K562 (cell line): ENCODE results near the gene TUBA8. TPM values are rescaled to one million over a fixed set of nuclear protein-coding genes. Genes with fewer than 3 reads are reported as not detected.

Experiments used
- ATAC-seq: fragments of 200-7000 bp; cut with Tn5 transposase; 3 replicates; pipeline ENCODE4 v1.9.1; 2020; ENCODE audit warnings: moderate library complexity
- BruUV-seq: library from RNA; stranded (reverse); fragments of 400-500 nt; replicated peaks from 2 replicates; lab custom pipeline; 2021; lab: Mats Ljungman, UMichigan
- CTCF ChIA-PET: fragments of 300-600 bp; formaldehyde crosslinking; extraction: SDS; loops from one replicate; lab custom pipeline; 2021; ENCODE audit warnings: low intra/inter-chr PET ratio; lab: Yijun Ruan, JAX
- POLR2A ChIA-PET: fragments of 300-600, 350-650 bp; sonication (Branson Sonifier 250); formaldehyde crosslinking; extraction: SDS; loops from one replicate; lab custom pipeline; 2021; ENCODE audit warnings: antibody characterized with exemption, inconsistent platforms; lab: Yijun Ruan, JAX
- DNase-seq, 4 experiments: peaks; one replicate each; pipeline versions ENCODE4 v3.0.0 to v3.0.0-alpha.2; 2011 to 2018; ENCODE audit warnings: low spot score in 3 of 4, mixed read lengths in 3 of 4; ENCODE audit errors: extremely low read depth in 1 of 4
- FAIRE-seq: peaks from 2 replicates; lab custom pipeline; 2011; peaks lifted over from hg19 to GRCh38; lab: Jason Lieb, UNC
- H2AFZ ChIP-seq: 2 replicates; pipeline ENCODE4 v1.6.0; 2011; ENCODE audit warnings: low read depth, low read length, control low read depth, inconsistent platforms
- H3K27ac ChIP-seq: fragments of 200-600 bp; 3 replicates; pipeline ENCODE4 v1.8.0; 2011; ENCODE audit warnings: low read depth, mild to moderate bottlenecking, control low read depth, inconsistent platforms, low read length, moderate library complexity, mixed read lengths; ENCODE audit errors: extremely low read depth
- H3K27me3 ChIP-seq, 2 experiments: fragments of 300-600 bp in 1 of 2; 2 replicates in 1 of 2; 3 replicates in 1 of 2; pipeline versions ENCODE4 v1.6.0 to v1.8.0; 2011; ENCODE audit warnings: inconsistent platforms in 2 of 2, low read length in 2 of 2, mild to moderate bottlenecking in 1 of 2, mixed read lengths in 1 of 2, moderate library complexity in 1 of 2; ENCODE audit not compliant: control insufficient read depth in 2 of 2, insufficient read depth in 2 of 2
- H3K36me3 ChIP-seq: fragments of 300-600 bp; 3 replicates; pipeline ENCODE4 v1.8.0; 2011; ENCODE audit warnings: mild to moderate bottlenecking, low read length, inconsistent platforms; ENCODE audit not compliant: control insufficient read depth, insufficient read depth
- H3K4me1 ChIP-seq, 2 experiments: fragments of 200-600 bp in 1 of 2; replicated peaks in 1 of 2; 2 replicates in 1 of 2; 3 replicates in 1 of 2; pipeline versions ENCODE4 v1.5.1 to v1.8.0; 2011; ENCODE audit warnings: inconsistent platforms in 2 of 2, low read length in 2 of 2, mild to moderate bottlenecking in 1 of 2, mixed read lengths in 1 of 2, moderate library complexity in 1 of 2; ENCODE audit not compliant: control insufficient read depth in 2 of 2, insufficient read depth in 2 of 2
- H3K4me2 ChIP-seq: 2 replicates; pipeline ENCODE4 v1.6.1; 2011; ENCODE audit warnings: low read length, control low read depth, inconsistent platforms, mixed read lengths; ENCODE audit not compliant: insufficient read depth
- H3K4me3 ChIP-seq: fragments of 200-600 bp; sonication (generic), shearing (Covaris generic); 2 replicates; pipeline ENCODE4 v1.5.1; 2016; ENCODE audit warnings: control low read depth, inconsistent platforms
- H3K79me2 ChIP-seq: fragments of 200-600 bp; 3 replicates; pipeline ENCODE4 v1.8.0; 2011; ENCODE audit warnings: low read length, inconsistent platforms; ENCODE audit not compliant: control insufficient read depth, insufficient read depth
- H3K9ac ChIP-seq, 2 experiments: 2 replicates each; pipeline versions ENCODE4 v1.6.0 to v1.6.1; 2011; ENCODE audit warnings: low read depth in 2 of 2, low read length in 2 of 2, control low read depth in 1 of 2, inconsistent platforms in 1 of 2, mild to moderate bottlenecking in 1 of 2, mixed read lengths in 1 of 2; ENCODE audit not compliant: insufficient read depth in 1 of 2
- H3K9me1 ChIP-seq: one replicate; pipeline ENCODE4 v1.6.0; 2011; ENCODE audit warnings: inconsistent platforms, mild to moderate bottlenecking, low read length, moderate library complexity; ENCODE audit not compliant: control insufficient read depth, insufficient read depth
- H3K9me3 ChIP-seq: replicated peaks from 2 replicates; pipeline ENCODE4 v1.5.1; 2011; ENCODE audit warnings: low read depth, low read length, inconsistent platforms; ENCODE audit not compliant: control insufficient read depth, insufficient read depth
- H4K20me1 ChIP-seq: replicated peaks from 2 replicates; pipeline ENCODE4 v1.6.1; 2011; ENCODE audit warnings: low read length, inconsistent platforms, mixed read lengths; ENCODE audit not compliant: control insufficient read depth, insufficient read depth
- BACH1 ChIP-seq: fragments of 200-800 bp; sonication (Bioruptor generic); IDR thresholded peaks from 2 replicates; pipeline ENCODE4 v1.6.1; 2016; ENCODE audit warnings: missing genetic modification characterization, missing compliant biosample characterization
- CBFA2T2 ChIP-seq: fragments of 450-650 bp; conservative IDR thresholded peaks from 2 replicates; pipeline ENCODE4 v1.6.1; 2017; ENCODE audit warnings: mild to moderate bottlenecking
- CEBPG ChIP-seq, 3 experiments: fragments of 200-800 bp in 1 of 3; sonication (Bioruptor generic) in 1 of 3; sonication (generic) in 1 of 3; formaldehyde crosslinking in 1 of 3; IDR thresholded peaks in 2 of 3; conservative IDR thresholded peaks in 1 of 3; 2 replicates each; pipeline versions ENCODE4 v1.6.1 to v1.8.0; 2016 to 2022; ENCODE audit warnings: missing compliant biosample characterization in 2 of 3, missing genetic modification characterization in 2 of 3, mild to moderate bottlenecking in 1 of 3, missing genetic modification reagents in 1 of 3
- CREM ChIP-seq: IDR thresholded peaks from 2 replicates; pipeline ENCODE4 v1.6.1; 2014; ENCODE audit warnings: antibody characterized with exemption, low read depth
- GATAD2B ChIP-seq: fragments of 450-650 bp; IDR thresholded peaks from 2 replicates; pipeline ENCODE4 v1.6.1; 2017; ENCODE audit warnings: mild to moderate bottlenecking, borderline replicate concordance
- JUND ChIP-seq, 2 experiments: IDR thresholded peaks; 2 replicates in 1 of 2; 3 replicates in 1 of 2; pipeline ENCODE4 v1.6.1; 2011; ENCODE audit warnings: borderline replicate concordance in 2 of 2, low read depth in 2 of 2, low read length in 2 of 2, improper control_type of control experiment in 1 of 2, missing biosample characterization in 1 of 2, missing genetic modification characterization in 1 of 2, missing genetic modification reagents in 1 of 2
- MEF2D ChIP-seq: conservative IDR thresholded peaks from 2 replicates; pipeline ENCODE4 v1.6.1; 2016; ENCODE audit warnings: low read depth, missing genetic modification characterization, missing compliant biosample characterization
- PML ChIP-seq: IDR thresholded peaks from 2 replicates; pipeline ENCODE4 v1.6.1; 2012; ENCODE audit warnings: low read length, inconsistent platforms
- POLR2B ChIP-seq: fragments of 450-650 bp; IDR thresholded peaks from 2 replicates; pipeline ENCODE4 v1.6.1; 2018; ENCODE audit warnings: low read depth; ENCODE audit not compliant: partially characterized antibody
- TCF7 ChIP-seq: sonication (generic); IDR thresholded peaks from 2 replicates; pipeline ENCODE4 v1.6.1; 2016; ENCODE audit warnings: antibody characterized with exemption, borderline replicate concordance
- YY1 ChIP-seq, 3 experiments: IDR thresholded peaks; 2 replicates each; pipeline ENCODE4 v1.6.1; 2011; ENCODE audit warnings: low read length in 2 of 3, mild to moderate bottlenecking in 2 of 3, moderate library complexity in 2 of 3, borderline replicate concordance in 1 of 3, control low read depth in 1 of 3, low read depth in 1 of 3; ENCODE audit not compliant: insufficient read depth in 3 of 3, insufficient replicate concordance in 2 of 3, control insufficient read depth in 1 of 3, insufficient read length in 1 of 3; ENCODE audit errors: extremely low read depth in 1 of 3
- ZNF354B ChIP-seq: fragments of 250-450 bp; sonication (Bioruptor Pico); IDR thresholded peaks from 2 replicates; pipeline ENCODE4 v1.4.0; 2020
- WGBS: fragments of 100-300 bp; shearing (Covaris generic); methylation state at CpG from one replicate; pipeline ENCODE4 v1.1.6; 2016; ENCODE audit warnings: low coverage, mixed read lengths; ENCODE audit not compliant: insufficient coverage; ENCODE audit errors: missing lambda C conversion rate; 5-methylcytosine and 5-hydroxymethylcytosine counted together
- in situ Hi-C: fragments of 300-500 bp; cut with MboI; formaldehyde crosslinking; loops from 4 replicates; pipeline ENCODE4 v1.15.0; 2018; ENCODE audit warnings: inconsistent platforms, mixed read lengths
- intact Hi-C: fragments of 100-400 bp; cut with micrococcal nuclease; formaldehyde crosslinking; loops from 2 replicates; pipeline ENCODE4 v1.14.2; 2022
- polyA plus RNA-seq, 8 experiments: library from polyadenylated mRNA; depleted of rRNA in 4 of 8; stranded (reverse) in 5 of 8; unstranded in 3 of 8; fragments of >200 nt; fragmentation: Nextera tagmentation in 2 of 8; fragmentation: Illumina TruSeq in 1 of 8; extraction: Ambion mirVana in 2 of 8; extraction: Trizol in 1 of 8; gene quantifications; 2 replicates each; pipeline versions ENCODE4 v1.2.1 to v1.2.3, GENCODE V29; 2011 to 2014; ENCODE audit warnings: inconsistent platforms in 1 of 8, missing spikeins in 1 of 8
- total RNA-seq, 7 experiments: library from RNA; depleted of rRNA in 6 of 7; stranded (reverse); fragments of >200 nt in 6 of 7; fragmentation: Illumina TruSeq in 2 of 7; extraction: Trizol in 2 of 7; gene quantifications; 2 replicates each; pipeline versions ENCODE4 v1.2.1 to v1.2.3, GENCODE V29; 2011 to 2021; ENCODE audit warnings: low replicate concordance in 1 of 7
- TF ChIP-seq, protein P1 (sequence below): sonication (generic); formaldehyde crosslinking; IDR thresholded peaks from 2 replicates; pipeline ENCODE4 v1.8.1; 2022; ENCODE audit warnings: missing genetic modification reagents
- TF ChIP-seq, protein P2 (sequence below): fragments of 450-650 bp; formaldehyde crosslinking; IDR thresholded peaks from 2 replicates; pipeline ENCODE4 v1.4.0; 2020; ENCODE audit warnings: mild to moderate bottlenecking, moderate library complexity
- TF ChIP-seq, protein P3 (sequence below), 3 experiments: IDR thresholded peaks in 2 of 3; conservative IDR thresholded peaks in 1 of 3; 2 replicates each; pipeline ENCODE4 v1.5.1; 2011 to 2012; ENCODE audit warnings: low read length in 3 of 3, mild to moderate bottlenecking in 3 of 3, control low read depth in 2 of 3, improper control_type of control experiment in 1 of 3, inconsistent platforms in 1 of 3, low read depth in 1 of 3, mixed read lengths in 1 of 3, moderate library complexity in 1 of 3; ENCODE audit not compliant: insufficient read depth in 2 of 3

The TUBA8 gene
- total and polyA plus RNA-seq, 9 of the 15 experiments (the other 6 are each of a cell fraction or from before 2014, with no cell fraction given), result 0.07 to 1.1 (median 0.65) TPM

DNA sequence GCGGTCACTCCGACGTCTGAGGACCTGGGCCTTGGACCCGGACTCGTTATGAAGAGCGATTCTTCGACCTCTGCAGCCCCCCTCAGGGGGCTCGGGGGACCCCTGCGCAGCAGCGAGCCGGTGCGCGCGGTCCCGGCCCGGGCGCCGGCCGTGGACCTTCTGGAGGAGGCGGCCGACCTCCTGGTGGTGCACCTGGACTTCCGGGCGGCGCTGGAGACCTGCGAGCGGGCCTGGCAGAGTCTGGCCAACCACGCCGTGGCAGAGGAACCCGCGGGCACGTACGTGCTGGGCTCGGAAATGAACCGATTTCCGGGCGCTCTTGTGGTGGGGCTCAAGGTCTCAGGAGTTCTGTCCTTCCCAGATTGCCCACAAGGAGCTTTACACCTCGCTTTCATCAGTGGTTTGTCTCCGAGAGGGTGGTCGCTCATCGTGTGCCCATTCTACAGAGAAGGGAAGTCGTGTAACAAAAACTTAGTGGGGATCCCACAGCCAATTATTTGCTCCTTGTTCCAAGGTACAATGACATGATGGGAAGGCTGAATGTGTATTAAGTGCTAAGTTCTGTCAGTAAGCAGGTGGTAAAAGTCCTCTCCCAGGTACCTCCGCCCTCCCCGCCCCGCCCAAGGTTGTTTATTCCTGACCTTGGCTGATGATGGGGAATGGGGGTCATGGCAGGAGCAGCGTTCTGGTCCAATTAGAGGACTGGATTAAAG, 32.1 kb upstream of the TUBA8 start:
- peaks cover 5 to 9% of the 10 kb centered on the region in 2 experiments; a peak in 4 of 5 replicates for H3K4me1 ChIP-seq
- intact Hi-C loops, result loop anchor here (5.0 kb wide), 1 partner anchor 51 kb away; no protein-coding TSS in a partner anchor
- TF ChIP-seq JUND (IDR thresholded peaks at IDR 0.05; ENCODE audit: borderline replicate concordance, low read depth, low read length) (no peak), JUND (tag; IDR thresholded peaks at IDR 0.05; ENCODE audit: borderline replicate concordance, low read depth, low read length) (no peak), MEF2D (tag) (no peak), BACH1 (tag) (no peak), POLR2B (no peak), CEBPG (CRISPR knock-in tag; IDR thresholded peaks at IDR 0.05) (no peak), CEBPG (tag; conservative IDR thresholded peaks at IDR 0.05 in 1 of 2, IDR thresholded peaks at IDR 0.05 in 1 of 2) (no peak), YY1 (IDR thresholded peaks at IDR 0.05; ENCODE audit: borderline replicate concordance in 1 of 3, control insufficient read depth in 1 of 3, extremely low read depth in 1 of 3, insufficient read depth in 3 of 3, insufficient read length in 1 of 3, insufficient replicate concordance in 2 of 3, low read depth in 1 of 3, low read length in 2 of 3) (no peak), TCF7 (no peak), CREM (no peak), ZNF354B (CRISPR knock-in tag) (no peak), GATAD2B (no peak), CBFA2T2 (no peak), PML (no peak)
- TF ChIP-seq, protein P1, sequence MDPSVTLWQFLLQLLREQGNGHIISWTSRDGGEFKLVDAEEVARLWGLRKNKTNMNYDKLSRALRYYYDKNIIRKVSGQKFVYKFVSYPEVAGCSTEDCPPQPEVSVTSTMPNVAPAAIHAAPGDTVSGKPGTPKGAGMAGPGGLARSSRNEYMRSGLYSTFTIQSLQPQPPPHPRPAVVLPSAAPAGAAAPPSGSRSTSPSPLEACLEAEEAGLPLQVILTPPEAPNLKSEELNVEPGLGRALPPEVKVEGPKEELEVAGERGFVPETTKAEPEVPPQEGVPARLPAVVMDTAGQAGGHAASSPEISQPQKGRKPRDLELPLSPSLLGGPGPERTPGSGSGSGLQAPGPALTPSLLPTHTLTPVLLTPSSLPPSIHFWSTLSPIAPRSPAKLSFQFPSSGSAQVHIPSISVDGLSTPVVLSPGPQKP (CRISPR knock-in tag), result no peak
- TF ChIP-seq, protein P2, sequence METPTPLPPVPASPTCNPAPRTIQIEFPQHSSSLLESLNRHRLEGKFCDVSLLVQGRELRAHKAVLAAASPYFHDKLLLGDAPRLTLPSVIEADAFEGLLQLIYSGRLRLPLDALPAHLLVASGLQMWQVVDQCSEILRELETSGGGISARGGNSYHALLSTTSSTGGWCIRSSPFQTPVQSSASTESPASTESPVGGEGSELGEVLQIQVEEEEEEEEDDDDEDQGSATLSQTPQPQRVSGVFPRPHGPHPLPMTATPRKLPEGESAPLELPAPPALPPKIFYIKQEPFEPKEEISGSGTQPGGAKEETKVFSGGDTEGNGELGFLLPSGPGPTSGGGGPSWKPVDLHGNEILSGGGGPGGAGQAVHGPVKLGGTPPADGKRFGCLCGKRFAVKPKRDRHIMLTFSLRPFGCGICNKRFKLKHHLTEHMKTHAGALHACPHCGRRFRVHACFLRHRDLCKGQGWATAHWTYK, result no peak
- TF ChIP-seq, protein P3, sequence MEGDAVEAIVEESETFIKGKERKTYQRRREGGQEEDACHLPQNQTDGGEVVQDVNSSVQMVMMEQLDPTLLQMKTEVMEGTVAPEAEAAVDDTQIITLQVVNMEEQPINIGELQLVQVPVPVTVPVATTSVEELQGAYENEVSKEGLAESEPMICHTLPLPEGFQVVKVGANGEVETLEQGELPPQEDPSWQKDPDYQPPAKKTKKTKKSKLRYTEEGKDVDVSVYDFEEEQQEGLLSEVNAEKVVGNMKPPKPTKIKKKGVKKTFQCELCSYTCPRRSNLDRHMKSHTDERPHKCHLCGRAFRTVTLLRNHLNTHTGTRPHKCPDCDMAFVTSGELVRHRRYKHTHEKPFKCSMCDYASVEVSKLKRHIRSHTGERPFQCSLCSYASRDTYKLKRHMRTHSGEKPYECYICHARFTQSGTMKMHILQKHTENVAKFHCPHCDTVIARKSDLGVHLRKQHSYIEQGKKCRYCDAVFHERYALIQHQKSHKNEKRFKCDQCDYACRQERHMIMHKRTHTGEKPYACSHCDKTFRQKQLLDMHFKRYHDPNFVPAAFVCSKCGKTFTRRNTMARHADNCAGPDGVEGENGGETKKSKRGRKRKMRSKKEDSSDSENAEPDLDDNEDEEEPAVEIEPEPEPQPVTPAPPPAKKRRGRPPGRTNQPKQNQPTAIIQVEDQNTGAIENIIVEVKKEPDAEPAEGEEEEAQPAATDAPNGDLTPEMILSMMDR (IDR thresholded peaks at IDR 0.05 in 2 of 3, conservative IDR thresholded peaks at IDR 0.05 in 1 of 3; ENCODE audit: insufficient read depth in 2 of 3, low read depth in 1 of 3, low read length in 3 of 3), result 0 out of 6 replicates have a peak, but pooled peaks of 1 of the 3 experiments have one; percentile 3

More for the DNA sequence above, 32.1 kb upstream of the TUBA8 start:
- BruUV-seq, result TSS peak; percentile 60
- Histone ChIP-seq H3K4me3 (peak overlapping the region; percentile 84), H3K27ac (peak overlapping the region; percentile 70), H4K20me1 (no peaks in the 10 kb centered on the region; the same call in 1 of the 2 replicates), H3K36me3 (peaks cover 41% of the 10 kb centered on the region), H3K79me2 (peaks cover 41% of the 10 kb centered on the region), H3K9me1 (no peaks in the 10 kb centered on the region), H3K9me3 (no peaks in the 10 kb centered on the region), H3K27me3 (no peaks in the 10 kb centered on the region), H3K4me2 (peak overlapping the region; percentile 97), H3K9ac (peak overlapping the region; percentile 88 to 93), H2AFZ (peak overlapping the region; percentile 93)
- 3% methylated on average over 33 of the region's 45 CpGs for WGBS
- ATAC-seq (peak; percentile 41), DNase-seq (peak; percentile 34 to 78 (median 58)), FAIRE-seq (no peak)
- ChIA-PET POLR2A (interaction anchor here (0.7 to 2.4 kb wide), 9 partner anchors 10 to 256 kb away, joined by 3 to 7 read pairs (median 4); no protein-coding TSS in a partner anchor), CTCF (interaction anchor here (4.6 kb wide), 1 partner anchor 247 kb away, joined by 82 read pairs; no protein-coding TSS in a partner anchor)
- in situ Hi-C loops, result loop anchor here (10.0 kb wide), 1 partner anchor 524 kb away; no protein-coding TSS in a partner anchor
